BLaER1 treated with 17β-estradiol and CSF1 and Interleukin-3, amounts not matched to agents 10 nM and 100 nM (cell line): ENCODE results near the gene C12orf50.

Source experiments
- H3K27ac ChIP-seq, 11 experiments: shearing (Covaris generic); formaldehyde crosslinking; 2 replicates each; pipeline ENCODE4 v1.8.1; 2022
- H3K27me3 ChIP-seq, 11 experiments: shearing (Covaris generic); formaldehyde crosslinking; 2 replicates each; pipeline ENCODE4 v1.8.1; 2022
- H3K36me3 ChIP-seq, 11 experiments: shearing (Covaris generic); formaldehyde crosslinking; 2 replicates each; pipeline ENCODE4 v1.8.1; 2022
- H3K4me1 ChIP-seq, 10 experiments: shearing (Covaris generic); formaldehyde crosslinking; 2 replicates each; pipeline ENCODE4 v1.8.1; 2022
- H3K4me2 ChIP-seq, 11 experiments: shearing (Covaris generic); formaldehyde crosslinking; 2 replicates each; pipeline ENCODE4 v1.8.1; 2022
- H3K4me3 ChIP-seq, 10 experiments: shearing (Covaris generic); formaldehyde crosslinking; 2 replicates each; pipeline ENCODE4 v1.8.1; 2022
- H3K9ac ChIP-seq, 11 experiments: shearing (Covaris generic); formaldehyde crosslinking; 2 replicates each; pipeline ENCODE4 v1.8.1; 2022
- H3K9me3 ChIP-seq, 11 experiments: shearing (Covaris generic); formaldehyde crosslinking; replicated peaks in 1 of 11; 2 replicates each; pipeline ENCODE4 v1.8.1; 2022
- H4K20me1 ChIP-seq, 11 experiments: shearing (Covaris generic); formaldehyde crosslinking; 2 replicates each; pipeline ENCODE4 v1.8.1; 2022
- Cebpa-rat ChIP-seq, 11 experiments: shearing (Covaris generic); IDR thresholded peaks; 2 replicates each; pipeline ENCODE4 v1.8.1; 2022

Gene C12orf50

GRCh38 chr12:88029093-88029665 lies at the start of gene C12orf50:
Gene C12orf50 (minus strand): TSS chr12:88029401. CDS start chr12:88026962, 2,439 bp downstream.
- no peak within 1 kb of the TSS for H3K4me3 ChIP-seq
- H3K27me3 ChIP-seq, result no peaks in the 10 kb centered on the region
- peak in 5 of 11 experiments; percentile 39 to 93 (median 63); a peak in 8 of 22 replicates for TF ChIP-seq Cebpa-rat (IDR thresholded peaks at IDR 0.05)
- H3K4me1 ChIP-seq, result no peaks in the 10 kb centered on the region
- H3K27ac ChIP-seq, result no peak within 1 kb of the TSS
- no peak within 1 kb of the TSS for H3K4me2 ChIP-seq
- H3K9me3 ChIP-seq, result peaks cover 15 to 21% (median 17%) of the 10 kb centered on the region in 11 experiments; a peak in 20 of 22 replicates
- H3K9ac ChIP-seq, result no peak within 1 kb of the TSS
- no peaks in the 10 kb centered on the region for H3K36me3 ChIP-seq
- no peaks in the 10 kb centered on the region for H4K20me1 ChIP-seq

GRCh38 chr12:88067301-88067700 lies 38.1 kb upstream of the C12orf50 start:
- Histone ChIP-seq H3K4me3 (no peak overlapping the region), H3K27me3 (no peaks in the 10 kb centered on the region), H3K9ac (no peak overlapping the region), H3K27ac (no peak overlapping the region), H3K36me3 (peaks cover 3 to 34% (median 17%) of the 10 kb centered on the region in 11 experiments; a peak in 16 of 22 replicates), H4K20me1 (no peaks in the 10 kb centered on the region), H3K9me3 (no peaks in the 10 kb centered on the region), H3K4me1 (peaks cover 0 to 14% (median 5%) of the 10 kb centered on the region in 10 experiments; a peak in 9 of 20 replicates), H3K4me2 (no peak overlapping the region)
- no peak for TF ChIP-seq Cebpa-rat (IDR thresholded peaks at IDR 0.05)

GRCh38 chr12:88063375-88063774 lies 34.2 kb upstream of the C12orf50 start:
- H4K20me1 ChIP-seq, result no peaks in the 10 kb centered on the region
- no peaks in the 10 kb centered on the region for H3K27me3 ChIP-seq
- peak overlapping the region in 4 of 11 experiments; percentile 8 to 35 (median 16); a peak in 3 of 22 replicates for H3K4me2 ChIP-seq
- H3K36me3 ChIP-seq, result peaks cover 13 to 38% (median 21%) of the 10 kb centered on the region in 11 experiments; a peak in 20 of 22 replicates
- no peak for TF ChIP-seq Cebpa-rat (IDR thresholded peaks at IDR 0.05)
- H3K4me1 ChIP-seq, result peaks cover 0 to 15% (median 5%) of the 10 kb centered on the region in 10 experiments; a peak in 9 of 20 replicates
- H3K9ac ChIP-seq, result no peak overlapping the region
- no peaks in the 10 kb centered on the region for H3K9me3 ChIP-seq
- no peak overlapping the region for H3K27ac ChIP-seq
- no peak overlapping the region for H3K4me3 ChIP-seq

GRCh38 chr12:88062474-88062873 lies 33.3 kb upstream of the C12orf50 start:
- Histone ChIP-seq H3K9ac (no peak overlapping the region), H3K4me3 (no peak overlapping the region), H3K9me3 (no peaks in the 10 kb centered on the region), H3K27me3 (no peaks in the 10 kb centered on the region), H3K4me1 (peaks cover 0 to 15% (median 5%) of the 10 kb centered on the region in 10 experiments; a peak in 9 of 20 replicates), H3K27ac (no peak overlapping the region), H4K20me1 (no peaks in the 10 kb centered on the region), H3K4me2 (no peak overlapping the region), H3K36me3 (peaks cover 22 to 47% (median 28%) of the 10 kb centered on the region in 11 experiments; a peak in 21 of 22 replicates)
- no peak for TF ChIP-seq Cebpa-rat (IDR thresholded peaks at IDR 0.05)

GRCh38 chr12:88058719-88059077 lies 29.5 kb upstream of the C12orf50 start:
- H3K27ac ChIP-seq, result no peak overlapping the region
- H3K4me2 ChIP-seq, result no peak overlapping the region
- no peaks in the 10 kb centered on the region for H4K20me1 ChIP-seq
- peaks cover 32 to 69% (median 45%) of the 10 kb centered on the region in 11 experiments; a peak in 21 of 22 replicates for H3K36me3 ChIP-seq
- no peak for TF ChIP-seq Cebpa-rat (IDR thresholded peaks at IDR 0.05)
- no peaks in the 10 kb centered on the region for H3K9me3 ChIP-seq
- H3K4me3 ChIP-seq, result no peak overlapping the region
- H3K4me1 ChIP-seq, result peaks cover 0 to 15% (median 5%) of the 10 kb centered on the region in 10 experiments; a peak in 9 of 20 replicates
- no peak overlapping the region for H3K9ac ChIP-seq
- no peaks in the 10 kb centered on the region for H3K27me3 ChIP-seq

- Histone ChIP-seq H3K4me3 (no peak overlapping the region), H3K4me2 (no peak overlapping the region), H3K9ac (no peak overlapping the region), H3K27ac (no peak overlapping the region), H4K20me1 (no peaks in the 10 kb centered on the region), H3K9me3 (no peaks in the 10 kb centered on the region), H3K4me1 (peaks cover 0 to 10% (median 0%) of the 10 kb centered on the region in 10 experiments; a peak in 7 of 20 replicates), H3K36me3 (peaks cover 33 to 70% (median 47%) of the 10 kb centered on the region in 11 experiments; a peak in 21 of 22 replicates), H3K27me3 (no peaks in the 10 kb centered on the region)
- no peak for TF ChIP-seq Cebpa-rat (IDR thresholded peaks at IDR 0.05)
These were observed 29.0 kb upstream of the C12orf50 start for GRCh38 chr12:88057994-88058718.

GRCh38 chr12:88056571-88056970 lies 27.4 kb upstream of the C12orf50 start:
- Histone ChIP-seq H3K9me3 (no peaks in the 10 kb centered on the region), H3K4me3 (no peak overlapping the region)
- TF ChIP-seq Cebpa-rat (IDR thresholded peaks at IDR 0.05), result no peak

GRCh38 chr12:88052686-88053085 lies 23.5 kb upstream of the C12orf50 start:
- H3K4me2 ChIP-seq, result no peak overlapping the region
- no peak overlapping the region for H3K4me3 ChIP-seq
- H4K20me1 ChIP-seq, result peaks cover 0 to 6% (median 0%) of the 10 kb centered on the region in 11 experiments; a peak in 1 of 22 replicates
- peaks cover 36 to 84% (median 59%) of the 10 kb centered on the region in 11 experiments for H3K36me3 ChIP-seq
- H3K9me3 ChIP-seq, result no peaks in the 10 kb centered on the region
- H3K4me1 ChIP-seq, result no peaks in the 10 kb centered on the region
- no peak overlapping the region for H3K27ac ChIP-seq
- H3K27me3 ChIP-seq, result no peaks in the 10 kb centered on the region
- no peak overlapping the region for H3K9ac ChIP-seq
- no peak for TF ChIP-seq Cebpa-rat (IDR thresholded peaks at IDR 0.05)

More at GRCh38 chr12:88056571-88056970, 27.4 kb upstream of the C12orf50 start:
- no peak overlapping the region for H3K27ac ChIP-seq
- peaks cover 36 to 74% (median 51%) of the 10 kb centered on the region in 11 experiments for H3K36me3 ChIP-seq
- H3K4me1 ChIP-seq, result no peaks in the 10 kb centered on the region
- peaks cover 0 to 4% (median 0%) of the 10 kb centered on the region in 11 experiments; a peak in 1 of 22 replicates for H4K20me1 ChIP-seq
- H3K27me3 ChIP-seq, result no peaks in the 10 kb centered on the region
- H3K4me2 ChIP-seq, result no peak overlapping the region
- no peak overlapping the region for H3K9ac ChIP-seq

GRCh38 chr12:88044035-88044434 lies 14.8 kb upstream of the C12orf50 start:
- Histone ChIP-seq H3K27ac (no peak overlapping the region), H3K9ac (no peak overlapping the region), H3K9me3 (no peaks in the 10 kb centered on the region), H4K20me1 (peaks cover 0 to 42% (median 20%) of the 10 kb centered on the region in 11 experiments; a peak in 12 of 22 replicates), H3K4me3 (no peak overlapping the region), H3K27me3 (no peaks in the 10 kb centered on the region), H3K36me3 (peaks cover 48 to 94% (median 72%) of the 10 kb centered on the region in 11 experiments), H3K4me1 (no peaks in the 10 kb centered on the region), H3K4me2 (no peak overlapping the region)
- no peak for TF ChIP-seq Cebpa-rat (IDR thresholded peaks at IDR 0.05)
